Activated T-cell treated with anti-CD3 and anti-CD28 coated beads, Interleukin-2, amount 50 U/mL, for 1 hour (primary cell): Measurements from ENCODE around the gene ARL5A.
A peak's percentile ranks its signal among the peaks of the same experiment; 100 is the strongest.
"Not testable (repeated sequence)": the region's sequence is repeated elsewhere in the genome, so short reads cannot be mapped to it uniquely, and the experiment has no call there.

Experiments
- DNase-seq: peaks from one replicate; pipeline ENCODE4 v3.0.0-alpha.2; 2020

Gene ARL5A

DNA sequence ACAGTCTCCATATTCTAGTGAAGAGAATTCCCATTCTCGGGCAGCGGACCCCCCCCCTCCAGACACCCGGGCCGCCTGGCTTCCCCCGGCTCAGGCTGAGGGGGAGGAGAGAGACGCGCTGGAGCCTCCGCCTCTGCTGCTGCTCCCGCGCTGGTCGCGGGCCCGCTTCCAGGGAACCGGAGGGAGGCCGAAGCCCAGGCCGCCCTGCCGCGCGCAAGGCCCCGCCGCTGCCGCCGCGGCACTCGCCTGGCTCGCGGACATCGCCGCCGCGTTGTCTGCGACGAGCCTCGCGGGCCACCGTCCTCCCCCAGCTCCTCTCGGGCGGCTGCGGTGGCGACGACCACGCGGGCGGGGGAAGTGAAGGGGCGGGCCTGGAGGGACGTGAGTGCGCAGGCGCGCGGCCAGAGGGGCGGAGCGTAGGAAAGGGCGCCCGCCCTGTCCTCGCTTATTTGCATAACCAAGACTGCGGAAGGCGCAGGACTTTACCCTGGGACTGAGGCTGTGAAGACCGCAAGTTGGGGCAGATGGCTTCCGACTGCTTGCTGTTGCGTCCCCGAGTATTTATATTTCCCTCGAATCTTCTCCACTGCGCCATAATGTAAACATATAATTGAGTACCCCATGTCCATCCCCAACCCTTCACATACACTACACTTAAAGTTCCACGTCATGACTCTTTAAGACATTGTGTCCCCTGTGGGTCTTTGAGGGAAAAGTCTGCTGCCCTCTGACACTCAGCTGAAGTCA is at the start of gene ARL5A:
Gene ARL5A (minus strand): TSS at position 279 of the 747 bp plus-strand sequence. CDS start 245 bp downstream, at position 34.
- DNase-seq: peak; percentile 97

- DNase-seq: not testable (repeated sequence)
Measured at GRCh38 chr2:151875631-151876030, 47.4 kb upstream of the ARL5A start.

- no peak for DNase-seq
Measured at GRCh38 chr2:151872463-151872862, 44.2 kb upstream of the ARL5A start.

DNA sequence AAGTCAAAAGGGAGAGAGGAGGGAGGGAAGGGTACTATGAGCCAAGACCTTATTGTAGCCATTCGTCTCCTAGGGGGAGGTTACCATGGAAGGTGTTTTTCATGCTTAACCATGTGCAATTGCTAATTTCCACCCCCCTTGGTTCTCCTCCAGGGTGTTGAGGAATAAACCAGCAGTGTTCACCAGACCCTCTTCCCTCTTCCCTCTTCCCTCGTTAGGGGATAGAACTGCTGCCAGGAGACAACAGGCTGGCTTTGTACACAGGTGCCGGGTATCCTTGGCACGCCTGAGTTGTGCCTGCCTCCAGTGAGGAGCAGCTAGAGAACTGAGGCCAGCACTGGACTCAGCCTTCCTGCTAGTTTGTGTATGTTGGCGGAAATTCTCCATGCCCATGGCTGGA is 41.1 kb upstream of the ARL5A start:
- no peak for DNase-seq

DNA sequence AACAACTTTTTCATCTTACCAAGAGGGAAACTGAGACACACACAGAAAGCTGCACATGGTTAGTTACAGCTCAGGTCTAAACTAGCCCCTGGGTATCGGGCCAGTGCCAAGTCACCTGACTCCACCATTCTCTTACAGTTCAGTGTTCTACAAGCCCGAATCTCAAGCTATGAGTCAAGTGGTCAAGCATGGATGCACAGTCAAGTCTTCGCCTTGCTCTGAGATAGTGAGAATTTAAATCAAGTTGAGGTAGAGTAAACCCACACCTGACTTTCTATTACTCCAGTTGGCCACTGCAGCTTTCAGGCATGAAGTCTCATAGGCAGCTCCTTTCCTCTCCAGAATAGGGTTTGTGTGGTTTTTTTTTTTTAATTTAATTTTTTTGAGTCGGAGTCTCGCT is 34.5 kb upstream of the ARL5A start:
- no peak for DNase-seq

DNA sequence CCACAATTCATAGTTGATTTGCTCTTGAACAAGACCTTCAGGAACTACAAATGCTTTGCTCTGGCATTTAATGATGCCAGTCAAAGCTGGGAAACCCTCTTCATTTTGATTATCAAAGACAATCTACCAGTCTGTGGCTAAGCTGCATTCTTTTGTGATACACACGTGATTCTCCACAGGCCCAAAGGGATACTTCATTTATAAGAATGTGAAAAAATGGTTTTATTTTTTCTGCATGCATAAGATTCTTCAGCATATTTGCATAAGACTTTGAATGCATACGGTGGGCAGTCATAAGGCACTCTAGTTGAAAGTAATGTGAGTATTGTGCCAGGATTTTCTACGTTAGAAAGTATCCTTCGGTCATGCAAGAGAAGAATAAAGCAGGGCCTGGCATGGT is 33.0 kb upstream of the ARL5A start:
- DNase-seq: no peak

- DNase-seq: no peak
Measured at GRCh38 chr2:151860613-151861146, 32.5 kb upstream of the ARL5A start.

- no peak for DNase-seq
Measured at GRCh38 chr2:151860210-151860609, 32.0 kb upstream of the ARL5A start.

- DNase-seq: no peak
Measured at GRCh38 chr2:151857650-151858049, 29.4 kb upstream of the ARL5A start.

DNA sequence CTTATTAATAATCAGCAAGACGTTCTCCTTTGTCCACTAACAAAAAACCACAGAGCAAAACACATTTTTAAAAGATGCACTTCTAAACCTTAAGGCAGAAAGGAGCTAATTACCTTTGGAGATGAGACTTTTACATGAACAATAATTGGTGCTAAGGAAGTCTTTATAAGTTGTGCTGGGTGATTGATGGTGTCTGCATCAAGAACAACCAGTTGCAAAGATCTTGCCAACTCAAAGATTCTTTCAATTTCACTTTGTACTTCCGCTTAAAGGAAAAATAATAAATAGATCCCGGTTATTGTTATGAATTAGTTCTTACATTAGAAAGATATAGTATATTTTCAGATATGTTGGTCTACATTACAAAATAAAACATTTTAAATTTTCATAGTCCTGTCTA is 26.9 kb upstream of the ARL5A start:
- DNase-seq: no peak

- DNase-seq: no peak
Measured at GRCh38 chr2:151853070-151853758, 25.0 kb upstream of the ARL5A start.

DNA sequence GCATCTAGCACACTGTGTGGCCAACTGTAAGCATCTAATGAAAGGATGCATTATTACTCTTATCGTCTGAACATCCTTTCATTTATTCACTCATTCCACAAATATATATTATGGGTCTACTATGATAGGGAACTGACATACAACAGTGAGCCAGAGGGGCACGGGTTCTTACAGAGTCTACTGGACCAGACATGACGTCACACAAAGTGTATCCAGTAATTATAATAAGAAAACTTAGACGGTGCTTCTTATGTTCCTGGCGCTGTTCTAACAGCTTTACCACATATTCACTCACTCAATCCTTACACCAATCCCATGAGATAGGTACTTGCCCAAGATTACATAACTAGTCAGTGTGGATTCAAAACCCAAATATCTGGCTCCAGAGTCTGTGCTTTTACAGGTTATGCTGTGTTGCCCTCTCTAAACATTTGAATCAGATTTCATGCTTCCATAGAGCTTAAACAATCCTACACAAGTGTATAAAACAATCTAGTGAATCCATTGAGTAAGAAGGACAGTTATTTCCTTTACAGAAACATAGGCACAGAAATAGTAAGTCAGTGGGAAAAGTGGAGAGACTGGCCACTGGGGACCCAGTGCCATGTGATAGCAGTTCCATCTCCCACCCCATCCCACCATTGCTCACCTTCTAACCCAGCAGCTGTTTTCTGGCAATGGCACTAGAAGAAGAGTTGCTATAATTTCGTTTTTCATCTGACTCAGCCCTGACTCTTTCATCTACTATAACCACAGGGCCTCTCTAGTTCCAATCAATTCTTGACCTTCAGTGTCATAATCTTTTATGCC is 24.2 kb upstream of the ARL5A start:
- DNase-seq: no peak

GRCh38 chr2:151851761-151852160 is 23.5 kb upstream of the ARL5A start:
- no peak for DNase-seq

- no peak for DNase-seq
Measured at GRCh38 chr2:151849413-151850010, 21.3 kb upstream of the ARL5A start.

DNA sequence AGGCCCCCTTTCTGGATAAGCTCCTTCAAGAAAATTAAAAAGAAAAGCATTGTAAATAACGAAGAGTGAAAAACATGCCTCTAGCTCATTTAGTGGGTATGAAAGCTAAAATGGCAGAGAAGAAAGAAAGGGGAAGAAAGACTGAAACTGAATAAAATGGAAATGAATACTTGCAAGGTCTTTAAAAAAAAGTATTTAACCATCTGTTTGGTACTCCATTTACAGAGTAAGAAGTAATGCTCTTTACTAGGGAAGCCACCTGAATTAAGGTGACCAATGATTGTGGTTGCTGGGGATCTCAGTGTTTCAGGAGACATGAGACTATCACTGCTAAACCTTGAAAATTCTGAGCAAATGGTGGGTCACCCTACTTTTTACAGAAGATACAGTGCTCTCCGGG is 17.7 kb upstream of the ARL5A start:
- DNase-seq: no peak

DNA sequence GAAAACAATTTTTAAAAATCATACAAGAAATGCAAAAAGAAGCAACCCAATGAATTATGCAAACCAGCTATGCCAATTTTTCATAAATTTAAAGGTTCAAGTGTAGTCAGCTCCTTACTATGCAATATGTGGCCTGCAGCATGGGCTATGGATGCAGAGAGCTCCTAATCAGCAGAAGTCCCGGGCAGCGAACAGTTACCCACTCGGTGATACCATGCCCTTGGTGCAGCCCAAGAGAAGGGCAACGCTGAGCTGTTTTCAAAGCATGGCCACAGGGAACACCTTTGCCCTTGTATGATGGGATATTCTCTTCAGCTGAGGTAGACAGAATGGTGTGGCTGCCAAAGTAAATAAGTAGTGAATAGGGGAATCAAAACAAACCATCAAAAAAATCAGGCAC is 17.3 kb upstream of the ARL5A start:
- no peak for DNase-seq

DNA sequence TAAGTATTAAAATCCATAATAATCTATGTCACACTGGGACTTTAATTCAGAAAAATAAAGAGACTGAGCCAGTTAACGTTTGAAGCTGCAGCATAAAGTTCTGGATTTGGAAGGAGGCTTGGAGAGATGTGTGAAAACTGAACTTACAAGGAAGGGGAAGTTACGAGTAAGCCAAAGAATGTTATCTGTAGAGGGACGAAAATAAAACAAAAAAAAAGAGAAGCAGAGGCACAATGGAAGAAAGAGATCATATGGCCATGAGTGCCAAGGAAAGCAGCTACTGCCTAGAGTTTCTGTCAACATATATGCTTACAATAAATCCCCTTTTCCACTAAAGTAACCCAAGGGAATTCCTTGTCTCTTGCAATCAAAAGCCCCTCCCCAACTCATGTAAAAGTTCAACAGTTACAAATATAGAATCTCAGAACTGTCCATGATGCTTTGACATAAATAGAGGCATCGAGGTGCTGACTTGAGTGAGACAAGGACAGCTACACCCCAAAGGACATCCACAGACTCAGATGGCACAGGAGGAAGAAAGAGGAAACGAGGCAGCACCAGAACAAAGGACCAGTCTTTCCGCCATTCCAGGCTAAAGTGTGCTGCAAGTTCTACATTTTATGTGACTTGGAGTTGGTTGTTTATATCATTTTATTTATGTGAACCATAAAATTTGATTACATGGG is 16.1 kb upstream of the ARL5A start:
- no peak for DNase-seq

GRCh38 chr2:151843691-151844061 is 15.5 kb upstream of the ARL5A start:
- DNase-seq: no peak

GRCh38 chr2:151842830-151843690 is 14.8 kb upstream of the ARL5A start:
- DNase-seq: no peak

DNA sequence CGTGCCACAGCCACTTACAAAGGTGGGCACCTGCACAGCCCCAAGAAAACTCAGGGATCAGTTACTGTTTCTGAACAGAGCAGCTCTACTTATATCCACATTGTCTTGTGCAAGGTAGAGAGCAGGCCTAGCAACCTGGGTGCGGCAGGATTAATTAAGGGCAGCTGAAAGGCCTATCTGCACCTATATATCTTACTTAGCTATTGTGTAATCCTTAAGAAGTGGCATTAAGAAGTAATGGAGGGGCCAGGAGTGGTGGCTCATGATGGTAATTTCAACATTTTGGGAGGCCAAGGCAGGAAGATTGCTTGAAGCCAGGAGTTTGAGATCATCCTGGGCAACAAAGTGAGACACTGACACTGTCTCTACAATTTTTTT is 12.8 kb upstream of the ARL5A start:
- no peak for DNase-seq

- DNase-seq: no peak
Measured at GRCh38 chr2:151840216-151841046, 12.2 kb upstream of the ARL5A start.
